ENCODE data around the gene LYVE1. TPM values are rescaled to one million over a fixed set of nuclear protein-coding genes. Genes with fewer than 3 reads are reported as not detected.
A peak's percentile ranks its signal among the peaks of the same experiment; 100 is the strongest.

The LYVE1 gene
- total and polyA plus RNA-seq, 7 donors: 5.2 to 37.0 (median 17.4) TPM

DNA sequence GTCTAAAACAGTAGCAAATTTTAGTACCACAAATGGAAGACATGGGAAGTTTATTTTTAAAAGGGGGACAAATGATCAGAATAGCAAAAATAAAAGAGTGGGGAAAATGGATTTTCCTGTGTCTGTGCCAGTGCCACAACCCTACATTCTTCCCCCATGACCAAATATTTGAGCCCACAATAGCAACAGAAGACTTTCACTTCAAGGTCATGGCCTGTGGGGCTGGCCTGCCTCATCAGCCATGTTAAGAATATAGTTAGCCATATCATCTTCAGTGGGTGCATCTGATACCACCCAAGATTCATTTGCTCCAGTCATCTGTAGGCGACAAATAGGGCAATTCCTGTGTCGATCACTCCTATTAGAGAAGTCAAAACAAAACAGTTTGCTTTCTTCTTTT, 53.8 kb downstream of the LYVE1 start:
- Histone ChIP-seq H3K36me3 (ENCODE audit: insufficient read depth in 1 of 2, low read depth in 1 of 2) (peaks cover 0 to 24% of the 10 kb centered on the region in 2 donors), H3K4me1 (peaks cover 9% of the 10 kb centered on the region), H3K9me3 (no peaks in the 10 kb centered on the region), H3K27ac (no peak overlapping the region), H3K4me3 (no peak overlapping the region), H3K27me3 (ENCODE audit: insufficient read depth in 3 of 3, low read length in 2 of 3) (no peaks in the 10 kb centered on the region)
- DNase-seq: no peak
- TF ChIP-seq CTCF (IDR thresholded peaks at IDR 0.05): no peak
- intact Hi-C loops (cut with DNase I): loop anchor here (5.0 to 10.0 kb wide), 4 partner anchors 60 to 220 kb away; partner anchors contain the start of gene AMPD3 (in 1 of the 2)
- 68 to 75% (median 73%) methylated on average over 2 of the region's 2 CpGs for WGBS, 3 donors
- ATAC-seq: peak; percentile 37 to 52 (median 51)

GRCh38 chr11:10514202-10514601, 54.3 kb downstream of the LYVE1 start:
- no peaks in the 10 kb centered on the region for H3K27me3 ChIP-seq (ENCODE audit: insufficient read depth in 3 of 3, low read length in 2 of 3)
- H3K9me3 ChIP-seq: no peaks in the 10 kb centered on the region
- peaks cover 9% of the 10 kb centered on the region for H3K4me1 ChIP-seq
- peak; percentile 31 for TF ChIP-seq CTCF (IDR thresholded peaks at IDR 0.05)
- no peak overlapping the region for H3K27ac ChIP-seq
- no peak overlapping the region for H3K4me3 ChIP-seq
- H3K36me3 ChIP-seq (ENCODE audit: insufficient read depth in 1 of 2, low read depth in 1 of 2): peaks cover 0 to 19% of the 10 kb centered on the region in 2 donors
- ATAC-seq (no peak), DNase-seq (no peak)
- WGBS, 3 donors: 24 to 43% (median 30%) methylated on average over 2 of the region's 2 CpGs
- intact Hi-C loops (cut with DNase I): loop anchor here (5.0 to 10.0 kb wide), 3 partner anchors 59 to 221 kb away; partner anchors contain the start of gene AMPD3 (in 1 of the 2)

- Histone ChIP-seq H3K4me3 (no peak overlapping the region), H3K36me3 (ENCODE audit: insufficient read depth in 1 of 2, low read depth in 1 of 2) (peaks cover 0 to 2% of the 10 kb centered on the region in 2 donors), H3K9me3 (no peaks in the 10 kb centered on the region), H3K4me1 (peaks cover 9% of the 10 kb centered on the region), H3K27me3 (ENCODE audit: insufficient read depth in 3 of 3, low read length in 2 of 3) (no peaks in the 10 kb centered on the region), H3K27ac (no peak overlapping the region)
- TF ChIP-seq CTCF (IDR thresholded peaks at IDR 0.05): no peak
- WGBS, 3 donors: 81 to 88% (median 83%) methylated on average over 10 of the region's 10 CpGs
- intact Hi-C loops (cut with DNase I): loop anchor here (5.0 to 10.0 kb wide), 3 partner anchors 56 to 224 kb away; partner anchors contain the start of gene AMPD3 (in 1 of the 2)
- no peak for ATAC-seq
- DNase-seq: no peak
Observed at GRCh38 chr11:10511181-10511621, 57.3 kb downstream of the LYVE1 start.

Other genes starting within 250 kb of the LYVE1 start
- 100 to 1,000 TPM in 3 of 4 donors, 10 to 100 TPM in 1; 45.4 to 120 (median 110) TPM for gene AMPD3, start 113.4 kb downstream of the LYVE1 start, total RNA-seq
- gene AMPD3, start 113.4 kb downstream of the LYVE1 start, polyA plus RNA-seq: 10 to 100 TPM; 23.5 to 67.7 (median 57.9) TPM
- 10 to 100 TPM; 16.6 to 42.2 (median 36.1) TPM for gene RNF141, start 27.5 kb downstream of the LYVE1 start, total RNA-seq
- gene RNF141, start 27.5 kb downstream of the LYVE1 start, polyA plus RNA-seq: 10 to 100 TPM in 2 of 3 donors, 1 to 10 TPM in 1; 5.0 to 13.7 (median 11.7) TPM
- 1 to 10 TPM; 3.9 to 9.4 (median 4.4) TPM for gene IRAG1, start 125.1 kb upstream of the LYVE1 start, total RNA-seq
- 1 to 10 TPM; 1.4 to 2.4 (median 1.8) TPM for gene IRAG1, start 125.1 kb upstream of the LYVE1 start, polyA plus RNA-seq
- gene CTR9, start 182.6 kb upstream of the LYVE1 start, total RNA-seq: 10 to 100 TPM; 20.9 to 31.0 (median 26.1) TPM
- 10 to 100 TPM; 16.4 to 41.6 (median 17.7) TPM for gene CTR9, start 182.6 kb upstream of the LYVE1 start, polyA plus RNA-seq
- 100 to 1,000 TPM; 652 to 809 (median 709) TPM for gene EIF4G2, start 240.3 kb upstream of the LYVE1 start, total RNA-seq
- 100 to 1,000 TPM; 308 to 726 (median 645) TPM for gene EIF4G2, start 240.3 kb upstream of the LYVE1 start, polyA plus RNA-seq